HG02981 (cell line): ENCODE data around the gene ZNF554.

ENCODE experiments used
- ATAC-seq: cut with Tn5 transposase; IDR thresholded peaks from one replicate; pipeline ENCODE4 v1.9.1; 2021; ENCODE audit warnings: mild to moderate bottlenecking, moderate library complexity; ENCODE audit not compliant: unreplicated experiment

ZNF554 gene

GRCh38 chr19:2819540-2820111 lies at the start of gene ZNF554:
Gene ZNF554 (plus strand): TSS chr19:2819868. CDS start chr19:2820072, 204 bp downstream.
- peak; percentile 89 for ATAC-seq

GRCh38 chr19:2770055-2771013 lies 49.3 kb upstream of the ZNF554 start:
- no peak for ATAC-seq

- ATAC-seq: no peak
Observed at GRCh38 chr19:2771786-2772674, 47.6 kb upstream of the ZNF554 start.

- ATAC-seq: no peak
Observed at GRCh38 chr19:2774083-2774679, 45.5 kb upstream of the ZNF554 start.

- ATAC-seq: no peak
Observed at GRCh38 chr19:2774953-2775555, 44.6 kb upstream of the ZNF554 start.

- no peak for ATAC-seq
Observed at GRCh38 chr19:2775556-2776430, 43.9 kb upstream of the ZNF554 start.

- ATAC-seq: no peak
Observed at GRCh38 chr19:2777952-2778683, 41.5 kb upstream of the ZNF554 start.

GRCh38 chr19:2779121-2779740 lies 40.4 kb upstream of the ZNF554 start:
- ATAC-seq: no peak

GRCh38 chr19:2780284-2780683 lies 39.4 kb upstream of the ZNF554 start:
- no peak for ATAC-seq

GRCh38 chr19:2782329-2782935 lies 37.2 kb upstream of the ZNF554 start:
- no peak for ATAC-seq

- ATAC-seq: peak; percentile 76
Observed at GRCh38 chr19:2782936-2783780, 36.5 kb upstream of the ZNF554 start, which contains the start of gene SGTA. Gene SGTA (minus strand): TSS chr19:2783273. CDS start chr19:2769068, 14,205 bp downstream.

GRCh38 chr19:2783781-2784145 lies 35.9 kb upstream of the ZNF554 start:
- ATAC-seq: no peak

GRCh38 chr19:2785244-2785997 lies 34.2 kb upstream of the ZNF554 start, which contains the start of gene THOP1:
Gene THOP1 (plus strand): TSS chr19:2785503. CDS start chr19:2785663, 160 bp downstream.
- peak; percentile 60 for ATAC-seq

GRCh38 chr19:2787115-2787514 lies 32.6 kb upstream of the ZNF554 start:
- ATAC-seq: no peak

- no peak for ATAC-seq
Observed at GRCh38 chr19:2788237-2788636, 31.4 kb upstream of the ZNF554 start.

GRCh38 chr19:2790194-2790556 lies 29.5 kb upstream of the ZNF554 start:
- ATAC-seq: no peak
